ENCODE results near the gene GAB2. TPM values are rescaled to one million over a fixed set of nuclear protein-coding genes. Genes with fewer than 3 reads are reported as not detected.

Gene GAB2
- total and polyA plus RNA-seq, 2 of the 4 experiments (the other 2 are of a cell fraction): 3.3 to 5.9 TPM

GRCh38 chr11:78207532-78208256 is 209.9 kb downstream of the GAB2 start:
- WGBS, 2 experiments (ENCODE audit: extremely low coverage in 2 of 2, insufficient read length in 1 of 2): 79% methylated on average over 6 of the region's 11 CpGs; no CpG with 5 or more reads in 1 of the 2 experiments

More at GRCh38 chr11:78207532-78208256, 209.9 kb downstream of the GAB2 start:
- intact Hi-C loops (cut with micrococcal nuclease) (no loop called here), in situ Hi-C loops (cut with MboI; ENCODE audit: low sequenced_read_pairs) (no loop called here), dilution Hi-C loops (cut with HindIII; ENCODE audit: low sequenced_read_pairs, unreplicated experiment) (no loop called here)
- H2BK15ac ChIP-seq (ENCODE audit: low read depth, low read length): no peak overlapping the region
- peak; percentile 36 for ATAC-seq (ENCODE audit: low read depth)
- H2AFZ ChIP-seq (replicated peaks; ENCODE audit: low read length, poor library complexity): no peak overlapping the region
- BruUV-seq (replicated peaks): no TSS peak
- H2BK120ac ChIP-seq (ENCODE audit: low read depth, low read length): no peak overlapping the region
- H3K27me3 ChIP-seq (ENCODE audit: control insufficient read depth, insufficient read depth, low read length): no peaks in the 10 kb centered on the region
- CTCF ChIA-PET: no interaction called here
- no peak for TF ChIP-seq ELK1 (IDR thresholded peaks at IDR 0.05; ENCODE audit: borderline replicate concordance, low read depth, low read length)
- TF ChIP-seq CEBPB (IDR thresholded peaks at IDR 0.05; ENCODE audit: low read depth, low read length): no peak
- TF ChIP-seq RAD21 (IDR thresholded peaks at IDR 0.05; ENCODE audit: low read length): no peak
- no peak overlapping the region for H3K9ac ChIP-seq (ENCODE audit: low read depth, low read length)
- no peaks in the 10 kb centered on the region for H3K9me3 ChIP-seq (ENCODE audit: control insufficient read depth, insufficient read depth, low read length)
- no peak overlapping the region for H3K18ac ChIP-seq (ENCODE audit: low read depth, low read length)
- peaks cover 13% of the 10 kb centered on the region for H3K9me1 ChIP-seq (ENCODE audit: insufficient read depth, low read length)
- H3K79me1 ChIP-seq (ENCODE audit: low read depth in 1 of 2, low read length in 2 of 2): peaks cover 5 to 39% of the 10 kb centered on the region in 2 experiments; a peak in 3 of 4 replicates
- no peak overlapping the region for H4K8ac ChIP-seq (ENCODE audit: low read depth in 2 of 2, low read length in 2 of 2)
- no peak overlapping the region for H2BK5ac ChIP-seq (ENCODE audit: low read depth, low read length, poor library complexity, severe bottlenecking)
- H2BK20ac ChIP-seq (ENCODE audit: low read depth, low read length): no peak overlapping the region
- H3K4me1 ChIP-seq (ENCODE audit: control insufficient read depth, insufficient read depth, low read length): peaks cover 11% of the 10 kb centered on the region
- H4K20me1 ChIP-seq (ENCODE audit: insufficient read depth, low read length): peaks cover 6% of the 10 kb centered on the region
- DNase-seq: peak; percentile 21
- H4K5ac ChIP-seq (ENCODE audit: low read depth, low read length): no peak overlapping the region
- H4K91ac ChIP-seq (ENCODE audit: insufficient read depth, low read depth, low read length): no peak overlapping the region
- H3K23ac ChIP-seq (ENCODE audit: low read depth, low read length): 0 out of 2 replicates have a peak overlapping the region, but pooled peaks have one; percentile 77
- H3K36me3 ChIP-seq (ENCODE audit: control insufficient read depth, insufficient read depth, low read length): peaks cover 45% of the 10 kb centered on the region
- H3K56ac ChIP-seq (ENCODE audit: extremely low read depth, insufficient read depth, low read length): no peak overlapping the region
- peak overlapping the region; percentile 56 for H2AK9ac ChIP-seq (replicated peaks; ENCODE audit: low read depth, low read length, poor library complexity)
- H3K4ac ChIP-seq (ENCODE audit: low read depth, low read length): no peak overlapping the region
- no peak overlapping the region for H3K14ac ChIP-seq (replicated peaks; ENCODE audit: low read depth, low read length)
- H3K4me3 ChIP-seq (ENCODE audit: insufficient read depth, low read depth, low read length): no peak overlapping the region
- H3K4me2 ChIP-seq (ENCODE audit: low read depth, low read length): no peak overlapping the region
- POLR2A ChIA-PET (ENCODE audit: unreplicated experiment): no interaction called here
- no peak overlapping the region; the same call in 1 of the 2 replicates for H2AK5ac ChIP-seq (ENCODE audit: low read depth, low read length)
- no peak overlapping the region for H3K27ac ChIP-seq (ENCODE audit: insufficient read depth, low read length)

All from IMR-90 (cell line).